Kidney epithelial cell (primary cell): Measurements from ENCODE around the gene UBE2C. TPM values are rescaled to one million over a fixed set of nuclear protein-coding genes. Genes with fewer than 3 reads are reported as not detected.
A peak's percentile ranks its signal among the peaks of the same experiment; 100 is the strongest.

Experiments used
- DNase-seq: peaks from one replicate; pipeline ENCODE4 v3.0.0-alpha.2; 2010; ENCODE audit warnings: low read depth
- H3K27me3 ChIP-seq: 2 replicates; pipeline ENCODE4 v1.6.0; 2011; ENCODE audit warnings: low read length; ENCODE audit not compliant: control insufficient read depth, insufficient read depth
- H3K36me3 ChIP-seq: 2 replicates; pipeline ENCODE4 v1.5.1; 2011; ENCODE audit warnings: low read length; ENCODE audit not compliant: control insufficient read depth, insufficient read depth
- H3K4me3 ChIP-seq: 2 replicates; pipeline ENCODE4 v1.5.1; 2011; ENCODE audit warnings: low read depth, mild to moderate bottlenecking, control low read depth, low read length
- total RNA-seq: library from RNA; depleted of rRNA; stranded (reverse); fragments of >200 nt; gene quantifications from 2 replicates; pipeline ENCODE4 v1.2.3, GENCODE V29; 2015
- TF ChIP-seq, protein P1 (sequence below): IDR thresholded peaks from 2 replicates; pipeline ENCODE4 v1.5.1; 2011; ENCODE audit warnings: mild to moderate bottlenecking, moderate library complexity, low read length, control low read depth, inconsistent platforms; ENCODE audit not compliant: insufficient read depth, poor library complexity, severe bottlenecking

Gene UBE2C
- total RNA-seq, 1 donor from 2014 or later, result 31.3 TPM

DNA sequence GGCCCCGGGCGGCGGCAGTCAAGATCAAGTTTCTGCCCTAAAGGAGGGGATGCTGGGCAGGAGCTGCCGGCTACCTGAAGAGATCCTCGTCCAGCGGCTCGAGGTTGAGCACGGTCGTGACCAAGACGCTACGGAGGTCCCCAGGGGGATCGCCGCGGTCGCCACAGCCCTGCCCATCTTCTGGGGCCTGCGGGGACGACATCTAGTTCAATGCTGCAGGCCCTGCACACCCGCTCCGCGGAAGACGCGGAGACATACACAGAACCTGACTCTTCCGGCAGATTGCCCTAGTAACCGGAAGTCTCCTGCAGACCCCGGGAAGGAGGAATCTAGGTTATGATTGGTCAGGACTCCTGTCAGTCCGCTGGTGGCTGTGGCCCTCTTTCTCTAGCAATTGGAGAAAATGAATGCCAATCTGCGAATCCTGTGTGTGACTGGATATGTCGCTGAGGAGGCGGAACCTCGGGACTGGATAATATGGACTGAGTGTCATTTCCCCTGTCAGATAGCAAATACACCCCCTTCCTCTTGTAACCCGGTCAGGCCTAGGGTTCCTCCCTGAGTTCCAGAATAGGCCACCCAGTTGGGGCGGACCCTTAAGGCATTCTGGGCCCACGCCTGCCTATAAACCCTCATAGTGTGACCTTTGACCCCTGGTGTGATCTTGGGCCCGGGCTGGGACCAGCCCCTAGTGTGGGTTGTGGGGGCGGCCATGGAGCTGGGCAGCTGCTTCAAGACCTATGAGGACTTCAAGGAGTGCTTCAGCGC is 44.9 kb downstream of the UBE2C start, which contains the start of the genes ACOT8 and ZSWIM3:
TSS of gene ACOT8 (minus strand) at position 279 of the 768 bp plus-strand sequence. CDS start at position 202, 77 bp downstream.
TSS of gene ZSWIM3 (plus strand) at position 501 of the 768 bp plus-strand sequence. CDS start at position 713, 212 bp downstream.
- H3K36me3 ChIP-seq, result no peaks in the 10 kb centered on the region
- DNase-seq, result peak; percentile 99
- peak within 1 kb of the TSS; percentile 81 for H3K4me3 ChIP-seq
- no peaks in the 10 kb centered on the region for H3K27me3 ChIP-seq
- TF ChIP-seq, protein P1, sequence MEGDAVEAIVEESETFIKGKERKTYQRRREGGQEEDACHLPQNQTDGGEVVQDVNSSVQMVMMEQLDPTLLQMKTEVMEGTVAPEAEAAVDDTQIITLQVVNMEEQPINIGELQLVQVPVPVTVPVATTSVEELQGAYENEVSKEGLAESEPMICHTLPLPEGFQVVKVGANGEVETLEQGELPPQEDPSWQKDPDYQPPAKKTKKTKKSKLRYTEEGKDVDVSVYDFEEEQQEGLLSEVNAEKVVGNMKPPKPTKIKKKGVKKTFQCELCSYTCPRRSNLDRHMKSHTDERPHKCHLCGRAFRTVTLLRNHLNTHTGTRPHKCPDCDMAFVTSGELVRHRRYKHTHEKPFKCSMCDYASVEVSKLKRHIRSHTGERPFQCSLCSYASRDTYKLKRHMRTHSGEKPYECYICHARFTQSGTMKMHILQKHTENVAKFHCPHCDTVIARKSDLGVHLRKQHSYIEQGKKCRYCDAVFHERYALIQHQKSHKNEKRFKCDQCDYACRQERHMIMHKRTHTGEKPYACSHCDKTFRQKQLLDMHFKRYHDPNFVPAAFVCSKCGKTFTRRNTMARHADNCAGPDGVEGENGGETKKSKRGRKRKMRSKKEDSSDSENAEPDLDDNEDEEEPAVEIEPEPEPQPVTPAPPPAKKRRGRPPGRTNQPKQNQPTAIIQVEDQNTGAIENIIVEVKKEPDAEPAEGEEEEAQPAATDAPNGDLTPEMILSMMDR, result no peak

DNA sequence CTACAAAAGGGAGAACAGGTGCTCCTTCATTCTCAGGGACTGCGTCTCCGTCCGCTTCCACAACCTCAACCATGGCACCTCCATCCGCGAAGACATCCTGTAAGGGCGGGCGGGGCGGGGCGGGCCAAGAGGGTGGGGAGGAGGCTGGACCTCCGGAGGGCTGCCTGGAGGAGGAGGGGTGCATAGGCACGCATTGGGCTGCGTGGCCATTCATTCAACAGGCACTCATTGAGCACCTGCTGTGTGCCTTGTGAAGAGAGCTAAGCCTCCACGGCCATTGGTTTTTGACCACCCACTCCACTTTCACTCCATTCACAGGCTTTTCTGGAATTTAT is 45.4 kb downstream of the UBE2C start:
- Histone ChIP-seq H3K27me3 (no peaks in the 10 kb centered on the region), H3K4me3 (peak overlapping the region; percentile 35), H3K36me3 (no peaks in the 10 kb centered on the region)
- DNase-seq, result no peak
- TF ChIP-seq, protein P1, result no peak

DNA sequence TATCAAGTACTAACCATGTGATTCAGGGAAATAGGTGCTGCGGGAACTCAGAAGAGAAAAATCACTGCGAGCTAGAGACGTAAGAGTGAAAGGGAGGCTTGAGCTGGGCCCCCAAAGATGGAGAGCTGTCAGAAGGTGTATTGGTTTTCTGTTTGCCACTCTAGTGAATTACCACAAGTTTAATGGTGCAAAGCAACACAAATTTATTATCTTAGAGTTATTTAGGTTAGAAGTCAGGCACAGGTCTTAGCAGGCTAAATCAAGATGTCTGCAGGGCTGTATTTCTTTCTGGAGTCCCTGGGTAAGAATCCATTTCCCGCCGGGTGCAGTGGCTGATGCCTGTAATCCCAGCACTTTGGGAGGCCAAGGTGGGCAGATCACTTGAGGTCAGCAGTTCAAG is 47.5 kb downstream of the UBE2C start:
- no peaks in the 10 kb centered on the region for H3K27me3 ChIP-seq
- H3K36me3 ChIP-seq, result no peaks in the 10 kb centered on the region
- TF ChIP-seq, protein P1, result no peak
- DNase-seq, result no peak
- no peak overlapping the region for H3K4me3 ChIP-seq

DNA sequence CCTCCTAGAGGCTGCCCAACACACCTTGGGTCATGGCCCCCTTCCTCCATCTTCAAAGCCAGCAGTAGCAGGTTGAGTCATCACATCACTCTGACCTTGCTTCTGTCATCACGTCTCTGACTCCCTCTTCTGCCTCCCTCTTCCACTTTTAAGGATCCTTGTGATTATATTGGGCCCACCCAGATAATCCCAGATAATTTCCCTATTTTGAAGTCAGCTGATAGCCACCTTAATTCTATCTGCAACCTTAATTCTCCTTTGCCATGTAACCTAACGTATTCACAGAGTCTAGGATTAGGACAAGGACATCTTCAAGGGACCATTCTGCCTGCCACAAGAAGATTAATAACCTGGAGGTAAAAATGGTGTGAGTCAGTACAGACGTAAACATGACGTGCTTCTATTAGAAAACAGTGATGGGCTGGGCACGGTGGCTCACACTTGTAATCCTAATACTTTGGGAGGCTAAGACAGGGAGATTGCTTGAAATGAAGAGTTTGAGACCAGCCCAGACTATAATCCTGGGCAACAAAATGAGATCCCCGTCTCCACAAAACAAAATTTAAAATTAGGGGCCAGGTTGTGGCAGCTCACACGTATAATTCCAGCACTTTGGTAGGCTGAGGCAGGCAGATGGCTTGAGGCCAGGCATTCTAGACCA is 48.2 kb downstream of the UBE2C start:
- Histone ChIP-seq H3K36me3 (no peaks in the 10 kb centered on the region), H3K4me3 (no peak overlapping the region), H3K27me3 (no peaks in the 10 kb centered on the region)
- TF ChIP-seq, protein P1, result no peak
- DNase-seq, result no peak

DNA sequence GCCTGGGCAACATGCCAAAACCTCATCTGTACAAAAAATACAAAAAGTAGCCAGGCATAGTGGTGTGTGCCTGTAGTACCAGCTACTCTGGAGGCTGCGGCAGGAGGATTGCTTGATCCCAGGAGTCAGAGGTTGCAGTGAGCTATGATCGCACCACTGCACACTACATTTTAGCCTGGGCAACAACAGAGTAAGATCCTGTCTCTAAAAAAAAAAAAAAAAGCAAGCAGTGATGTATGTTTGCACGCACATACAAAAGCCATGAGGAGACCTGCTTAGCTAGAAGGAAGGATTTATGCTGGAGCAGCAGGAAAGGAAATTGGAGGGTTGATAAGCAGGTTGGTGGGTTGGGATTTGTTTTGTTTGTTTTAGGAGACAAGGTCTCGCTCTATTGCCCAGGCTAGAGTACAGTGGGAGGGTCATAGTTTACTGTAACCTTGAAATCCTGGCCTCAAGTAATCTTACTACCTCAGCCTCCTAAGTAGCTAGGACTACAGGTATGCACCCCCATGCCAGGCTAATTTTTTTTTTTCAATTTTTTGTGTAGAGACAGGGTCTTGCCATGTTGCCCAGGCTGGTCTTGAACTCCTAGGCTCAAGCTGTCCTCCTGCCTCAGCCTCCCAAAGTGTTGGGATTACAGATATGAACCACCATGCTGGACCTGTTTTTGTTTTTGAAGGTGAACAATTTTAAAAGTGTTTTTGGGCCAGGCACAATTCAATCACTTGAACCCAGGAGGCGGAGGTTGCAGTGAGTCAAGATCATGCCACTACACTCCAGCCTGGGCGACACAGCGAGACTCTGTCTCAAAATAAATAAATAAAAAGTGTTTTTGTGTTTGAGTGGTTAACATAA is 49.0 kb downstream of the UBE2C start:
- no peaks in the 10 kb centered on the region for H3K27me3 ChIP-seq
- no peak overlapping the region for H3K4me3 ChIP-seq
- TF ChIP-seq, protein P1, result no peak
- no peak for DNase-seq
- no peaks in the 10 kb centered on the region for H3K36me3 ChIP-seq
